A673 (cell line): ENCODE results near the gene TEAD1. TPM values are rescaled to one million over a fixed set of nuclear protein-coding genes. Genes with fewer than 3 reads are reported as not detected.

ENCODE experiments used
- BruUV-seq: library from RNA; stranded (reverse); fragments of 400-500 nt; replicated peaks from 2 replicates; lab custom pipeline; 2021; lab: Mats Ljungman, UMichigan
- CTCF ChIA-PET: fragments of 300-600 bp; sonication (Branson Sonifier 250); formaldehyde crosslinking; loops from one replicate; lab custom pipeline; 2022; ENCODE audit warnings: antibody characterized with exemption; lab: Charles Lee
- POLR2A ChIA-PET: fragments of 300-600 bp; sonication (Branson Sonifier 250); formaldehyde crosslinking; loops from one replicate; lab custom pipeline; 2022; ENCODE audit warnings: antibody characterized with exemption; ENCODE audit not compliant: low non-redundant PET; lab: Charles Lee
- DNase-seq: peaks from one replicate; pipeline ENCODE4 v3.0.0-alpha.2; 2015; ENCODE audit warnings: low spot score
- H3K27ac ChIP-seq: fragments of 200-600 bp; sonication (generic); 2 replicates; pipeline ENCODE4 v1.5.1; 2016; ENCODE audit warnings: mixed run types, low read depth, mild to moderate bottlenecking, mixed read lengths, antibody characterized with exemption, low read length; ENCODE audit not compliant: poor library complexity, severe bottlenecking
- H3K27me3 ChIP-seq: fragments of 200-600 bp; sonication (generic); replicated peaks from 2 replicates; pipeline ENCODE4 v1.6.1; 2017; ENCODE audit warnings: mixed run types, low read depth, mild to moderate bottlenecking, mixed read lengths, antibody characterized with exemption, low read length; ENCODE audit not compliant: insufficient read depth, poor library complexity
- H3K36me3 ChIP-seq: fragments of 200-600 bp; sonication (generic); 2 replicates; pipeline ENCODE4 v1.6.1; 2016; ENCODE audit warnings: mixed run types, mild to moderate bottlenecking, mixed read lengths, antibody characterized with exemption, low read length; ENCODE audit not compliant: insufficient read depth, poor library complexity, severe bottlenecking
- H3K4me1 ChIP-seq: fragments of 200-600 bp; sonication (generic); 2 replicates; pipeline ENCODE4 v1.6.1; 2017; ENCODE audit warnings: mixed run types, mild to moderate bottlenecking, mixed read lengths, antibody characterized with exemption, low read length; ENCODE audit not compliant: insufficient read depth, poor library complexity, severe bottlenecking
- H3K4me3 ChIP-seq: fragments of 200-600 bp; sonication (generic); 2 replicates; pipeline ENCODE4 v1.5.1; 2016; ENCODE audit warnings: low read depth, mixed run types, mild to moderate bottlenecking, mixed read lengths, low read length; ENCODE audit not compliant: poor library complexity, severe bottlenecking
- H3K9me3 ChIP-seq: fragments of 200-600 bp; sonication (generic); 2 replicates; pipeline ENCODE4 v1.6.1; 2016; ENCODE audit warnings: mixed run types, low read depth, mild to moderate bottlenecking, mixed read lengths, antibody characterized with exemption, low read length; ENCODE audit not compliant: poor library complexity, severe bottlenecking
- EZH2 ChIP-seq: fragments of 200-600 bp; sonication (generic); IDR thresholded peaks from 2 replicates; pipeline ENCODE4 v1.6.1; 2017; ENCODE audit warnings: borderline replicate concordance, low read depth, mild to moderate bottlenecking, mixed read lengths, antibody characterized with exemption, low read length; ENCODE audit not compliant: poor library complexity, severe bottlenecking
- intact Hi-C: fragments of 100-400 bp; cut with micrococcal nuclease; formaldehyde crosslinking; loops from one replicate; pipeline ENCODE4 v1.10.0; 2022; ENCODE audit not compliant: unreplicated experiment
- total RNA-seq: library from RNA; stranded (reverse); gene quantifications from 2 replicates; pipeline ENCODE4 v1.2.3, GENCODE V29; 2021
- TF ChIP-seq, protein P1 (sequence below): fragments of 300-800, 200-600 bp; sonication (generic); conservative IDR thresholded peaks from 2 replicates; pipeline ENCODE4 v1.5.1; 2017; ENCODE audit warnings: low read depth, mild to moderate bottlenecking, antibody characterized with exemption, low read length, moderate library complexity, mixed read lengths

Gene TEAD1
- total RNA-seq, 1 experiment from 2014 or later, result 81.8 TPM

DNA sequence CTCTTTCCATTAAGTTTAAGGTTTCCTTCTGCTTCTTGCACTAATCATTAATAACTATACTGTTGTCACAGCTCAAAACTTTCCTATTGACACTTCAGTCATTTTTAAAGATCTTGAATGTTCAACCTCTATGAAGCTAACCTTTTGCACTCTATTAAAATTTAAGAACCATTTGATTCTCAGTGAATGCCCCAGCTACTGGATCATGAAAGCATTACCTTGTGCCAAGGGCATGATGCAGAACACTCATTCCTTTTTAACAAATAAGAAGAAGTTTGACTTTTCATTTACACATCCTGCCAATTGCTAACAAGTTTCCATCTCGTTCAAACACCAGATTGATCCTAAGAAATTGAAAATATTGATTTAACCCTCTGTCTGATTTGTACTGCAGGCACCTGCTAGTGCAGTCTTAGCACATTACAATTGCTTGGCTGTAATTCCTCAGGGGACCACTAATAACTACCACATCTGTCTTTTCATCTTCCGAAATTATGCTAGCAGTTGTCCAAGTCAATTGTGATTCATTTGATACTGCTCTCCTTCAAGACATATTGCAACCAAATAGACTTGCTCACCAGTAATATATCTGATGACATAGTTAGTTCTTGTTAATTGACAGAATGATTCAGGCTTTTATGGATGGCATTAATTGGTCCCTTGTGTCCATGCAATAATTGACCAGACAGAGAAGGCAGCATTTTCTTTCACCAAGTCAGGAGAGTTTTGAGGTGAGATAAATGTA lies 158.4 kb downstream of the TEAD1 start:
- CTCF ChIA-PET, result interaction anchor here (0.7 kb wide), 1 partner anchor 9 kb away, joined by 3 read pairs; no protein-coding TSS in a partner anchor
- Histone ChIP-seq H3K4me1 (peaks cover 17% of the 10 kb centered on the region), H3K9me3 (no peaks in the 10 kb centered on the region), H3K36me3 (no peaks in the 10 kb centered on the region), H3K4me3 (no peak overlapping the region), H3K27me3 (no peaks in the 10 kb centered on the region), H3K27ac (no peak overlapping the region)
- DNase-seq, result no peak
- POLR2A ChIA-PET, result no interaction called here
- no TSS peak for BruUV-seq
- intact Hi-C loops, result no loop called here
- TF ChIP-seq, protein P1, sequence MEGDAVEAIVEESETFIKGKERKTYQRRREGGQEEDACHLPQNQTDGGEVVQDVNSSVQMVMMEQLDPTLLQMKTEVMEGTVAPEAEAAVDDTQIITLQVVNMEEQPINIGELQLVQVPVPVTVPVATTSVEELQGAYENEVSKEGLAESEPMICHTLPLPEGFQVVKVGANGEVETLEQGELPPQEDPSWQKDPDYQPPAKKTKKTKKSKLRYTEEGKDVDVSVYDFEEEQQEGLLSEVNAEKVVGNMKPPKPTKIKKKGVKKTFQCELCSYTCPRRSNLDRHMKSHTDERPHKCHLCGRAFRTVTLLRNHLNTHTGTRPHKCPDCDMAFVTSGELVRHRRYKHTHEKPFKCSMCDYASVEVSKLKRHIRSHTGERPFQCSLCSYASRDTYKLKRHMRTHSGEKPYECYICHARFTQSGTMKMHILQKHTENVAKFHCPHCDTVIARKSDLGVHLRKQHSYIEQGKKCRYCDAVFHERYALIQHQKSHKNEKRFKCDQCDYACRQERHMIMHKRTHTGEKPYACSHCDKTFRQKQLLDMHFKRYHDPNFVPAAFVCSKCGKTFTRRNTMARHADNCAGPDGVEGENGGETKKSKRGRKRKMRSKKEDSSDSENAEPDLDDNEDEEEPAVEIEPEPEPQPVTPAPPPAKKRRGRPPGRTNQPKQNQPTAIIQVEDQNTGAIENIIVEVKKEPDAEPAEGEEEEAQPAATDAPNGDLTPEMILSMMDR, result no peak
- no peak for TF ChIP-seq EZH2

DNA sequence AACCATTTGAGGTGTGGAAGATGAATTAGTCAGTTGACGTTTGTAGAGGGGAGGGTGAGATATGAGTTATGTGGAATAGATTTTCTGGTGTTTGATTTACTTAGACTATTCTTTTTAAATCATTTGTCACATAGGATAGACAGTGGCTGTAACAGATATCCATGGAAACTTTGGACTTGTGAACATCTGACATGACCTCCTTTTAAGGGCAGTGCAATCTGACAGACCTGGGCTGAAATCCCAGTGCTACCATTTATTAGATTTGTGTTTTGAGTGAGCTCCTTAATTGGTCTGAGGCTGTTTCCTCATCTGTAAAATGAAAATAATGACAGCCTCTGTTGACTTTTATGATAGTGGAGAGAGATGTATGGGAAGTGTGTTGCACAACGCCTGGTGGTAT lies 159.9 kb downstream of the TEAD1 start:
- DNase-seq, result no peak
- intact Hi-C loops, result no loop called here
- H3K36me3 ChIP-seq, result no peaks in the 10 kb centered on the region
- H3K4me1 ChIP-seq, result peaks cover 20% of the 10 kb centered on the region
- TF ChIP-seq EZH2, result no peak
- TF ChIP-seq, protein P1, result no peak
- CTCF ChIA-PET, result no interaction called here
- H3K9me3 ChIP-seq, result no peaks in the 10 kb centered on the region
- POLR2A ChIA-PET, result no interaction called here
- no TSS peak for BruUV-seq
- H3K27ac ChIP-seq, result no peak overlapping the region
- H3K27me3 ChIP-seq, result no peaks in the 10 kb centered on the region
- no peak overlapping the region for H3K4me3 ChIP-seq

- Histone ChIP-seq H3K27ac (no peak overlapping the region), H3K9me3 (no peaks in the 10 kb centered on the region), H3K4me1 (peaks cover 20% of the 10 kb centered on the region), H3K27me3 (no peaks in the 10 kb centered on the region), H3K4me3 (no peak overlapping the region), H3K36me3 (no peaks in the 10 kb centered on the region)
- CTCF ChIA-PET, result no interaction called here
- intact Hi-C loops, result no loop called here
- BruUV-seq, result no TSS peak
- TF ChIP-seq, protein P1, result no peak
- no peak for TF ChIP-seq EZH2
- POLR2A ChIA-PET, result no interaction called here
- no peak for DNase-seq
These were observed 160.4 kb downstream of the TEAD1 start for GRCh38 chr11:12834630-12835029.
